Gastrocnemius medialis (tissue), 4 donors: Measurements from ENCODE around the gene CCDC9B. TPM values are rescaled to one million over a fixed set of nuclear protein-coding genes. Genes with fewer than 3 reads are reported as not detected.

Experiments used
- ATAC-seq, 2 donors: fragments of 150-250 bp; one replicate each; pipeline ENCODE4 v1.9.1; 2016
- DNase-seq, 2 donors: peaks; one replicate each; pipeline ENCODE4 v3.0.0-alpha.2; 2019
- H3K27ac ChIP-seq, 4 donors: fragments of 200-600 bp; sonication (generic); 1 replicate in 1 of 4; 2 replicates in 3 of 4; pipeline ENCODE4 v1.5.1; 2016 to 2018; ENCODE audit warnings: mild to moderate bottlenecking in 2 of 4, moderate library complexity in 1 of 4
- H3K27me3 ChIP-seq, 3 donors: fragments of 200-600 bp; sonication (generic) in 2 of 3; 1 replicate in 1 of 3; 2 replicates in 2 of 3; pipeline versions ENCODE4 v1.5.1 to v1.6.0; 2016 to 2019; ENCODE audit warnings: mild to moderate bottlenecking in 1 of 3, moderate library complexity in 1 of 3
- H3K36me3 ChIP-seq, 2 donors: fragments of 200-600 bp; sonication (generic) in 1 of 2; one replicate each; pipeline ENCODE4 v1.5.1; 2017 to 2018
- H3K4me1 ChIP-seq, 2 donors: fragments of 200-600 bp; sonication (generic) in 1 of 2; one replicate each; pipeline ENCODE4 v1.5.1; 2016 to 2017; ENCODE audit warnings: mild to moderate bottlenecking in 2 of 2
- H3K4me3 ChIP-seq, 4 donors: fragments of 200-600 bp; sonication (generic) in 3 of 4; 1 replicate in 1 of 4; 2 replicates in 3 of 4; pipeline ENCODE4 v1.5.1; 2016 to 2019; ENCODE audit warnings: mild to moderate bottlenecking in 2 of 4
- H3K9me3 ChIP-seq, 3 donors: fragments of 200-600 bp; sonication (generic) in 2 of 3; 1 replicate in 1 of 3; 2 replicates in 2 of 3; pipeline ENCODE4 v1.5.1; 2016 to 2019
- POLR2A ChIP-seq, 2 donors: fragments of 450-650 bp; IDR thresholded peaks; one replicate each; pipeline ENCODE4 v1.6.1; 2017; ENCODE audit warnings: antibody characterized with exemption in 2 of 2, mild to moderate bottlenecking in 2 of 2, moderate library complexity in 2 of 2
- in situ Hi-C, 4 donors: fragments of 200-750 bp; cut with MboI; loops; one replicate each; pipeline versions ENCODE4 v1.15.0 to v1.8.0; 2017; ENCODE audit warnings: low sequenced_read_pairs in 4 of 4
- intact Hi-C: fragments of 100-400 bp; cut with DNase I; formaldehyde crosslinking; loops from one replicate; pipeline ENCODE4 v1.15.1; 2023; ENCODE audit warnings: low total_unique reads
- total RNA-seq, 4 donors: library from RNA; depleted of rRNA; stranded (reverse); fragments of >200 nt; gene quantifications; one replicate each; pipeline versions ENCODE4 v1.1.0 to v1.2.3, GENCODE V29; 2016
- TF ChIP-seq, protein P1 (sequence below), 5 experiments: fragments of 450-650 bp in 3 of 5; fragments of 200-600 bp in 2 of 5; sonication (generic) in 2 of 5; IDR thresholded peaks in 4 of 5; conservative IDR thresholded peaks in 1 of 5; 1 replicate in 4 of 5; 2 replicates in 1 of 5; pipeline ENCODE4 v1.5.1; 2016 to 2019; ENCODE audit warnings: antibody characterized with exemption in 5 of 5, mild to moderate bottlenecking in 3 of 5, moderate library complexity in 3 of 5

CCDC9B gene
- total RNA-seq, 4 donors from 2014 or later = 14.4 to 55.1 (median 20.5) TPM

DNA sequence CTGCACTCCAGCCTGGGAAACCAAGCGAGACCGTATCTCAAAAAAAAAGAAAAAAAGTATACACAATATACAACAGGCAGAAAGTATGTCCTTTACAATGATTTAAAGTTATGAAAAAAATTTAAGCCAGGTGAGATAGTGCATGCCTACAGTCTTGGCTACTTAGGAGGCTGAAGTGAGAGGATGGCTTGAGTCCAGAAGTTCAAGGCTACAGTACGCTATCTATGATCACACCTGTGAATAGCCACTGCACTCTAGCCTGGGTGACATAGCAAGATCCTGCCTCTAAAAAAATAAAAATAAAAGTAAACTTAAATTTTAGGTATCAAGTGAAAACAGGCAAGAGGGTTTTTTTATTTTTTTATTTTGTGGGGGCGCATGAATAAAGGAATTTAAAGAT is 38.6 kb upstream of the CCDC9B start:
- intact Hi-C loops = no loop called here

DNA sequence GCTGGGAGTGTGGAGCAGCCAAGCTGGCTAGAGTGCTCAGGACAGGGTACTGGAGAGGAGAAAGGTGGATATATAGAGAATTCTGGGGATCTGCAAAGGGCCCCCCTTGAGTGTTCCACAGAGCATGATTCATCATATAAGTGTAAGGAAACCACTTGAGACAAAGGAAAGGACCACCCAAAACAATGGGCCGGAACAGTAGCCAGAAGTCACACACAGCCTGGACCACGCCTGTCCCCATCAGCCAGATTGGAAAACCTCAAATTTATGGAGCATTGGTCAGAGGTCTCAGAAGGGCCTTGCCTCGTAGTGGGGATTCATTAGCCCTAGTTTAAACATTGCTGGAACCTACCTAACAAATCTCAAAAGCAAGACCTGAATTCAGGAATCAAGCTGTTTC is 36.9 kb upstream of the CCDC9B start:
- intact Hi-C loops = no loop called here
- no peak for TF ChIP-seq POLR2A (IDR thresholded peaks at IDR 0.05)
- TF ChIP-seq, protein P1, sequence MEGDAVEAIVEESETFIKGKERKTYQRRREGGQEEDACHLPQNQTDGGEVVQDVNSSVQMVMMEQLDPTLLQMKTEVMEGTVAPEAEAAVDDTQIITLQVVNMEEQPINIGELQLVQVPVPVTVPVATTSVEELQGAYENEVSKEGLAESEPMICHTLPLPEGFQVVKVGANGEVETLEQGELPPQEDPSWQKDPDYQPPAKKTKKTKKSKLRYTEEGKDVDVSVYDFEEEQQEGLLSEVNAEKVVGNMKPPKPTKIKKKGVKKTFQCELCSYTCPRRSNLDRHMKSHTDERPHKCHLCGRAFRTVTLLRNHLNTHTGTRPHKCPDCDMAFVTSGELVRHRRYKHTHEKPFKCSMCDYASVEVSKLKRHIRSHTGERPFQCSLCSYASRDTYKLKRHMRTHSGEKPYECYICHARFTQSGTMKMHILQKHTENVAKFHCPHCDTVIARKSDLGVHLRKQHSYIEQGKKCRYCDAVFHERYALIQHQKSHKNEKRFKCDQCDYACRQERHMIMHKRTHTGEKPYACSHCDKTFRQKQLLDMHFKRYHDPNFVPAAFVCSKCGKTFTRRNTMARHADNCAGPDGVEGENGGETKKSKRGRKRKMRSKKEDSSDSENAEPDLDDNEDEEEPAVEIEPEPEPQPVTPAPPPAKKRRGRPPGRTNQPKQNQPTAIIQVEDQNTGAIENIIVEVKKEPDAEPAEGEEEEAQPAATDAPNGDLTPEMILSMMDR (IDR thresholded peaks at IDR 0.05 in 4 of 5, conservative IDR thresholded peaks at IDR 0.05 in 1 of 5) = no peak
- H3K27ac ChIP-seq = no peak overlapping the region
- DNase-seq = no peak
- H3K27me3 ChIP-seq = no peaks in the 10 kb centered on the region
- no peaks in the 10 kb centered on the region for H3K9me3 ChIP-seq
- no peak overlapping the region for H3K4me3 ChIP-seq
- H3K36me3 ChIP-seq = no peaks in the 10 kb centered on the region
- no peak for ATAC-seq
- peaks cover 4 to 15% of the 10 kb centered on the region in 2 donors for H3K4me1 ChIP-seq
- in situ Hi-C loops = no loop called here

More for the DNA sequence above, 38.6 kb upstream of the CCDC9B start:
- Histone ChIP-seq H3K27me3 (no peaks in the 10 kb centered on the region), H3K9me3 (no peaks in the 10 kb centered on the region), H3K27ac (peak overlapping the region; percentile 68 to 82 (median 75)), H3K36me3 (no peaks in the 10 kb centered on the region), H3K4me3 (no peak overlapping the region), H3K4me1 (peaks cover 11 to 20% of the 10 kb centered on the region in 2 donors)
- TF ChIP-seq POLR2A (IDR thresholded peaks at IDR 0.05) = no peak
- TF ChIP-seq, protein P1 (IDR thresholded peaks at IDR 0.05 in 4 of 5, conservative IDR thresholded peaks at IDR 0.05 in 1 of 5) = no peak
- DNase-seq = no peak
- in situ Hi-C loops = no loop called here
- ATAC-seq = no peak

DNA sequence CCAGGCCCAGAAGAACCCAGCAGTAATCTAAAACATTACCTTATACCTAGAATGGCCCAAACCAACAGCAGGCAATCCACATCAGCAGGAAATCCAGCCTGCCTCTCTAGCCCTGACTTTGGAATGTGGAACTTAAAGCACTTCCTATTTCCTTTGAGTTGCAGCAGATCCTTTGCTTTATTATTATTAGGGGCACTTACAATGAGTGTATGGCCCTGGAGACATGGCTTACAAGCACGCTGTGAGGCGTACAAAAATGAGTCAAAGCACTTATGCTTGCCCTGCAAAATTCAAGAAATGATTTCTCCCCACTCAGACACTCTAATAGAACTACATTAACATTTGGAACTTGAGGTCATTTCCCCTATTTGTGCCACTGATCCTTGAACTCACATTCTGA is 32.2 kb upstream of the CCDC9B start:
- no peaks in the 10 kb centered on the region for H3K27me3 ChIP-seq
- H3K9me3 ChIP-seq = no peaks in the 10 kb centered on the region
- H3K27ac ChIP-seq = no peak overlapping the region
- TF ChIP-seq POLR2A (IDR thresholded peaks at IDR 0.05) = no peak
- TF ChIP-seq, protein P1 (IDR thresholded peaks at IDR 0.05 in 4 of 5, conservative IDR thresholded peaks at IDR 0.05 in 1 of 5) = no peak
- no peak for ATAC-seq
- no peak for DNase-seq
- H3K4me1 ChIP-seq = peaks cover 0 to 4% of the 10 kb centered on the region in 2 donors
- no peaks in the 10 kb centered on the region for H3K36me3 ChIP-seq
- H3K4me3 ChIP-seq = no peak overlapping the region
- in situ Hi-C loops = no loop called here
- intact Hi-C loops = no loop called here

DNA sequence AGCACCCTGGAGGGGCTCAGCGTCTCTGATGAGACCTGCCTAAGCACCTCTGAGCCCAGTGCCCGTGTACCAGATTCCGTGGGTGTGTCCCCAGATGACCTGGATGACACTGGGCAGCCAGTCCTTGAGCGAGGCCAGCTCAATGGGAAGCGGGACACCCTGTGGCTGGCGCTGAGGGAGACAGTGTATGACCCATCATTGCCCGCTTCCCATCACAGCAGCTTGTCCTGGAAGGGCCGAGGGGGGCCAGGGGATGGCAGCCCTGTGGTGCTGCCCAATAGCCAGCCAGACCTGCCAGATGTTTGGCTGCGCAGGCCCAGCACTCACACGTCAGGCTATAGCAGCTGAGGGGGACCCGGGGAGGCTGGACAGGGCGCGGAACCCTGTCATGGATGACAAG is 29.2 kb upstream of the CCDC9B start:
- H3K4me1 ChIP-seq = peaks cover 18 to 20% of the 10 kb centered on the region in 2 donors
- no peaks in the 10 kb centered on the region for H3K27me3 ChIP-seq
- no peak for ATAC-seq
- TF ChIP-seq, protein P1 (IDR thresholded peaks at IDR 0.05 in 4 of 5, conservative IDR thresholded peaks at IDR 0.05 in 1 of 5) = no peak
- TF ChIP-seq POLR2A (IDR thresholded peaks at IDR 0.05) = no peak
- intact Hi-C loops (loop anchor here (2.0 kb wide), 1 partner anchor 53 kb away; no protein-coding TSS in a partner anchor), in situ Hi-C loops (no loop called here)
- H3K9me3 ChIP-seq = no peaks in the 10 kb centered on the region
- H3K4me3 ChIP-seq = no peak overlapping the region
- DNase-seq = no peak
- no peak overlapping the region for H3K27ac ChIP-seq
- H3K36me3 ChIP-seq = no peaks in the 10 kb centered on the region

GRCh38 chr15:40369474-40369869 is 28.7 kb upstream of the CCDC9B start:
- H3K27ac ChIP-seq = no peak overlapping the region
- DNase-seq (no peak), ATAC-seq (no peak)
- no peak overlapping the region for H3K4me3 ChIP-seq
- peaks cover 18 to 20% of the 10 kb centered on the region in 2 donors for H3K4me1 ChIP-seq
- TF ChIP-seq POLR2A (IDR thresholded peaks at IDR 0.05) = no peak
- TF ChIP-seq, protein P1 (IDR thresholded peaks at IDR 0.05 in 4 of 5, conservative IDR thresholded peaks at IDR 0.05 in 1 of 5) = no peak
- no peaks in the 10 kb centered on the region for H3K36me3 ChIP-seq
- intact Hi-C loops (loop anchor here (2.0 kb wide), 1 partner anchor 53 kb away; no protein-coding TSS in a partner anchor), in situ Hi-C loops (no loop called here)
- H3K27me3 ChIP-seq = no peaks in the 10 kb centered on the region
- no peaks in the 10 kb centered on the region for H3K9me3 ChIP-seq
